Uterus (tissue), 4 donors: ENCODE measurements around the gene COA1. TPM values are rescaled to one million over a fixed set of nuclear protein-coding genes. Genes with fewer than 3 reads are reported as not detected.
"Not testable (repeated sequence)": the region's sequence is repeated elsewhere in the genome, so short reads cannot be mapped to it uniquely, and the experiment has no call there.

ENCODE experiments used
- DNase-seq, 2 donors: peaks; one replicate each; pipeline ENCODE4 v3.0.0-alpha.2; 2019 to 2020
- H3K27ac ChIP-seq, 2 donors: fragments of 200-600 bp; sonication (generic); 1 replicate in 1 of 2; 2 replicates in 1 of 2; pipeline ENCODE4 v1.5.1; 2016 to 2018
- H3K27me3 ChIP-seq, 2 donors: fragments of 200-600 bp; sonication (generic); one replicate each; pipeline ENCODE4 v1.5.1; 2018 to 2019; ENCODE audit warnings: control low read depth in 1 of 2
- H3K36me3 ChIP-seq, 2 donors: fragments of 200-600 bp; sonication (generic); one replicate each; pipeline ENCODE4 v1.5.1; 2019; ENCODE audit warnings: control low read depth in 1 of 2
- H3K4me1 ChIP-seq, 2 donors: fragments of 200-600 bp; sonication (generic); one replicate each; pipeline ENCODE4 v1.5.1; 2018 to 2019; ENCODE audit warnings: control low read depth in 1 of 2
- H3K4me3 ChIP-seq, 2 donors: fragments of 200-600 bp; sonication (generic); 1 replicate in 1 of 2; 2 replicates in 1 of 2; pipeline ENCODE4 v1.5.1; 2018 to 2019; ENCODE audit warnings: mild to moderate bottlenecking in 1 of 2
- H3K9me3 ChIP-seq, 2 donors: fragments of 200-600 bp; sonication (generic); one replicate each; pipeline ENCODE4 v1.5.1; 2019; ENCODE audit warnings: control low read depth in 1 of 2
- CTCF ChIP-seq, 4 experiments: fragments of 200-600 bp in 2 of 4; fragments of 450-650 bp in 2 of 4; sonication (generic) in 2 of 4; IDR thresholded peaks; one replicate each; pipeline ENCODE4 v1.5.1; 2016 to 2019; ENCODE audit warnings: antibody characterized with exemption in 4 of 4, mild to moderate bottlenecking in 2 of 4, moderate library complexity in 1 of 4
- POLR2A ChIP-seq, 2 donors: fragments of 450-650 bp; IDR thresholded peaks; one replicate each; pipeline ENCODE4 v1.6.1; 2016; ENCODE audit warnings: antibody characterized with exemption in 2 of 2, mild to moderate bottlenecking in 1 of 2, moderate library complexity in 1 of 2
- intact Hi-C: fragments of 100-400 bp; cut with DNase I; formaldehyde crosslinking; loops from one replicate; pipeline ENCODE4 v1.15.1; 2023; ENCODE audit warnings: low total_unique reads
- total RNA-seq, 4 donors: library from RNA; depleted of rRNA in 3 of 4; stranded (reverse); fragments of >200 nt in 3 of 4; gene quantifications; one replicate each; pipeline versions ENCODE4 v1.1.0 to v1.2.4, GENCODE V29; 2014 to 2023
- donor health status: DM: yes; HTN: yes; CAD: no.

Gene COA1
- total RNA-seq, 4 donors from 2014 or later, result 30.0 to 83.6 (median 76.6) TPM

GRCh38 chr7:43630482-43630881, 98.8 kb downstream of the COA1 start:
- Histone ChIP-seq H3K4me1 (no peaks in the 10 kb centered on the region), H3K4me3 (no peak overlapping the region), H3K27ac (no peak overlapping the region), H3K27me3 (no peaks in the 10 kb centered on the region), H3K36me3 (no peaks in the 10 kb centered on the region), H3K9me3 (no peaks in the 10 kb centered on the region)
- no peak for DNase-seq
- TF ChIP-seq POLR2A (IDR thresholded peaks at IDR 0.05) (no peak), CTCF (IDR thresholded peaks at IDR 0.05) (no peak)
- intact Hi-C loops, result no loop called here

GRCh38 chr7:43629857-43630256, 99.5 kb downstream of the COA1 start:
- H3K36me3 ChIP-seq, result no peaks in the 10 kb centered on the region
- peak overlapping the region in 1 of 2 donors; percentile 27 for H3K27ac ChIP-seq
- no peak overlapping the region for H3K4me3 ChIP-seq
- intact Hi-C loops, result no loop called here
- no peak for TF ChIP-seq CTCF (IDR thresholded peaks at IDR 0.05)
- TF ChIP-seq POLR2A (IDR thresholded peaks at IDR 0.05), result no peak
- H3K27me3 ChIP-seq, result no peaks in the 10 kb centered on the region
- H3K9me3 ChIP-seq, result no peaks in the 10 kb centered on the region
- no peaks in the 10 kb centered on the region for H3K4me1 ChIP-seq
- DNase-seq, result no peak

- intact Hi-C loops, result no loop called here
- no peak for DNase-seq
- Histone ChIP-seq H3K27me3 (no peaks in the 10 kb centered on the region), H3K36me3 (no peaks in the 10 kb centered on the region), H3K9me3 (no peaks in the 10 kb centered on the region), H3K27ac (no peak overlapping the region), H3K4me1 (no peaks in the 10 kb centered on the region), H3K4me3 (no peak overlapping the region)
- TF ChIP-seq CTCF (IDR thresholded peaks at IDR 0.05) (no peak), POLR2A (IDR thresholded peaks at IDR 0.05) (no peak)
These were observed 100.9 kb downstream of the COA1 start for GRCh38 chr7:43628431-43628830.

- H3K27ac ChIP-seq, H3K27me3 ChIP-seq, H3K4me3 ChIP-seq, H3K36me3 ChIP-seq, DNase-seq, H3K4me1 ChIP-seq, H3K9me3 ChIP-seq, intact Hi-C loops: not testable (repeated sequence)
These were observed 101.5 kb downstream of the COA1 start for GRCh38 chr7:43627798-43628197.

- H3K4me1 ChIP-seq, result no peaks in the 10 kb centered on the region
- TF ChIP-seq POLR2A (IDR thresholded peaks at IDR 0.05), result no peak
- no peak for TF ChIP-seq CTCF (IDR thresholded peaks at IDR 0.05)
- H3K4me3 ChIP-seq, result no peak overlapping the region
- H3K9me3 ChIP-seq, result no peaks in the 10 kb centered on the region
- no peaks in the 10 kb centered on the region for H3K27me3 ChIP-seq
- intact Hi-C loops, result no loop called here
- H3K36me3 ChIP-seq, result no peaks in the 10 kb centered on the region
- no peak overlapping the region for H3K27ac ChIP-seq
- no peak for DNase-seq
These were observed 102.6 kb downstream of the COA1 start for GRCh38 chr7:43626695-43627094.

GRCh38 chr7:43625980-43626379, 103.3 kb downstream of the COA1 start:
- Histone ChIP-seq H3K36me3 (no peaks in the 10 kb centered on the region), H3K9me3 (no peaks in the 10 kb centered on the region), H3K27me3 (no peaks in the 10 kb centered on the region), H3K27ac (no peak overlapping the region), H3K4me1 (no peaks in the 10 kb centered on the region), H3K4me3 (no peak overlapping the region)
- no peak for TF ChIP-seq POLR2A (IDR thresholded peaks at IDR 0.05)
- no peak for TF ChIP-seq CTCF (IDR thresholded peaks at IDR 0.05)
- no peak for DNase-seq
- intact Hi-C loops, result no loop called here
